ENCODE data around the gene TSC22D1. TPM values are rescaled to one million over a fixed set of nuclear protein-coding genes. Genes with fewer than 3 reads are reported as not detected.
"Not testable (repeated sequence)": the region's sequence is repeated elsewhere in the genome, so short reads cannot be mapped to it uniquely, and the experiment has no call there.

The TSC22D1 gene
- total RNA-seq, 1 donor from 2014 or later, result 6.5 TPM

- no peak overlapping the region for H3K27ac Mint-ChIP-seq
- no peak for DNase-seq
- no peaks in the 10 kb centered on the region for H3K9me3 Mint-ChIP-seq
- peaks cover 33% of the 10 kb centered on the region for H3K27me3 Mint-ChIP-seq
- no peak overlapping the region for H3K4me3 Mint-ChIP-seq
- peaks cover 4% of the 10 kb centered on the region for H3K4me1 Mint-ChIP-seq
- no peaks in the 10 kb centered on the region for H3K36me3 Mint-ChIP-seq (ENCODE audit: low read depth)
- intact Hi-C loops (cut with micrococcal nuclease), result no loop called here
Observed at GRCh38 chr13:44583137-44583536, 7.0 kb upstream of the TSC22D1 start.

GRCh38 chr13:44578067-44578400, 1.9 kb upstream of the TSC22D1 start:
- Mint-ChIP-seq H3K36me3 (ENCODE audit: low read depth) (peaks cover 14% of the 10 kb centered on the region), H3K27me3 (peaks cover 47% of the 10 kb centered on the region), H3K9me3 (no peaks in the 10 kb centered on the region), H3K4me1 (peaks cover 24% of the 10 kb centered on the region), H3K27ac (peak overlapping the region; percentile 25), H3K4me3 (peak overlapping the region; percentile 93)
- intact Hi-C loops (cut with micrococcal nuclease), result loop anchor here (5.0 kb wide), 2 partner anchors 321 to 436 kb away; no protein-coding TSS in a partner anchor
- DNase-seq, result no peak

- Mint-ChIP-seq H3K4me1 (peaks cover 27% of the 10 kb centered on the region), H3K9me3 (no peaks in the 10 kb centered on the region), H3K36me3 (ENCODE audit: low read depth) (peaks cover 14% of the 10 kb centered on the region), H3K27me3 (peaks cover 47% of the 10 kb centered on the region), H3K27ac (peak overlapping the region; percentile 94), H3K4me3 (peak overlapping the region; percentile 93)
- DNase-seq, result peak; percentile 97
- intact Hi-C loops (cut with micrococcal nuclease), result loop anchor here (1.0 to 5.0 kb wide), 10 partner anchors 71 to 764 kb away; partner anchors contain the start of genes CCDC122, GPALPP1, LACC1 and NUFIP1
Observed at GRCh38 chr13:44577236-44578066, 1.3 kb upstream of the TSC22D1 start.

GRCh38 chr13:44576351-44577235, 463 bp upstream of the TSC22D1 start:
- no peak for DNase-seq
- H3K9me3 Mint-ChIP-seq, result no peaks in the 10 kb centered on the region

GRCh38 chr13:44575035-44575434, 1.1 kb downstream of the TSC22D1 start:
- Mint-ChIP-seq H3K36me3 (ENCODE audit: low read depth) (peaks cover 14% of the 10 kb centered on the region), H3K4me1 (peaks cover 30% of the 10 kb centered on the region), H3K9me3 (no peaks in the 10 kb centered on the region), H3K27me3 (peaks cover 46% of the 10 kb centered on the region), H3K4me3 (peak overlapping the region; percentile 90), H3K27ac (peak overlapping the region; percentile 52)
- intact Hi-C loops (cut with micrococcal nuclease), result loop anchor here (2.0 to 5.0 kb wide), 4 partner anchors 90 to 433 kb away; no protein-coding TSS in a partner anchor
- no peak for DNase-seq

More at GRCh38 chr13:44576351-44577235, 463 bp upstream of the TSC22D1 start:
- H3K27me3 Mint-ChIP-seq, result peaks cover 48% of the 10 kb centered on the region
- peak overlapping the region; percentile 93 for H3K4me3 Mint-ChIP-seq
- peaks cover 14% of the 10 kb centered on the region for H3K36me3 Mint-ChIP-seq (ENCODE audit: low read depth)
- intact Hi-C loops (cut with micrococcal nuclease), result loop anchor here (1.0 to 5.0 kb wide), 10 partner anchors 72 to 765 kb away; partner anchors contain the start of genes CCDC122, GPALPP1, LACC1 and NUFIP1
- H3K4me1 Mint-ChIP-seq, result peaks cover 30% of the 10 kb centered on the region
- peak overlapping the region; percentile 94 for H3K27ac Mint-ChIP-seq

- Mint-ChIP-seq H3K9me3 (no peaks in the 10 kb centered on the region), H3K36me3 (ENCODE audit: low read depth) (peaks cover 14% of the 10 kb centered on the region), H3K27me3 (peaks cover 46% of the 10 kb centered on the region), H3K4me1 (peaks cover 30% of the 10 kb centered on the region), H3K27ac (no peak overlapping the region), H3K4me3 (no peak overlapping the region)
- no peak for DNase-seq
- intact Hi-C loops (cut with micrococcal nuclease), result loop anchor here (2.0 kb wide), 2 partner anchors 90 to 136 kb away; no protein-coding TSS in a partner anchor
Observed at GRCh38 chr13:44574466-44574855, 1.7 kb downstream of the TSC22D1 start.

GRCh38 chr13:44573790-44574465, 2.2 kb downstream of the TSC22D1 start:
- DNase-seq, result peak; percentile 63
- no peak overlapping the region for H3K4me3 Mint-ChIP-seq
- H3K27me3 Mint-ChIP-seq, result peaks cover 45% of the 10 kb centered on the region
- H3K27ac Mint-ChIP-seq, result no peak overlapping the region
- H3K36me3 Mint-ChIP-seq (ENCODE audit: low read depth), result peaks cover 14% of the 10 kb centered on the region
- H3K4me1 Mint-ChIP-seq, result peaks cover 30% of the 10 kb centered on the region
- intact Hi-C loops (cut with micrococcal nuclease), result loop anchor here (2.0 kb wide), 2 partner anchors 89 to 137 kb away; no protein-coding TSS in a partner anchor
- no peaks in the 10 kb centered on the region for H3K9me3 Mint-ChIP-seq

GRCh38 chr13:44573071-44573470, 3.1 kb downstream of the TSC22D1 start:
- DNase-seq, result no peak
- peaks cover 25% of the 10 kb centered on the region for H3K4me1 Mint-ChIP-seq
- no peak overlapping the region for H3K27ac Mint-ChIP-seq
- H3K4me3 Mint-ChIP-seq, result no peak overlapping the region
- intact Hi-C loops (cut with micrococcal nuclease), result no loop called here
- H3K27me3 Mint-ChIP-seq, result peaks cover 48% of the 10 kb centered on the region
- peaks cover 14% of the 10 kb centered on the region for H3K36me3 Mint-ChIP-seq (ENCODE audit: low read depth)
- no peaks in the 10 kb centered on the region for H3K9me3 Mint-ChIP-seq

- Mint-ChIP-seq H3K4me3 (no peak overlapping the region), H3K9me3 (no peaks in the 10 kb centered on the region), H3K27me3 (peaks cover 15% of the 10 kb centered on the region), H3K27ac (no peak overlapping the region), H3K4me1 (no peaks in the 10 kb centered on the region), H3K36me3 (ENCODE audit: low read depth) (no peaks in the 10 kb centered on the region)
- no peak for DNase-seq
- intact Hi-C loops (cut with micrococcal nuclease), result no loop called here
Observed at GRCh38 chr13:44566601-44567000, 9.5 kb downstream of the TSC22D1 start.

GRCh38 chr13:44565881-44566280, 10.2 kb downstream of the TSC22D1 start:
- Mint-ChIP-seq H3K4me3 (no peak overlapping the region), H3K27ac (no peak overlapping the region), H3K4me1 (no peaks in the 10 kb centered on the region), H3K36me3 (ENCODE audit: low read depth) (no peaks in the 10 kb centered on the region), H3K9me3 (no peaks in the 10 kb centered on the region), H3K27me3 (peaks cover 15% of the 10 kb centered on the region)
- DNase-seq, result no peak
- intact Hi-C loops (cut with micrococcal nuclease), result no loop called here

- Mint-ChIP-seq H3K9me3 (no peaks in the 10 kb centered on the region), H3K36me3 (ENCODE audit: low read depth) (no peaks in the 10 kb centered on the region), H3K27me3 (peaks cover 15% of the 10 kb centered on the region), H3K4me3 (no peak overlapping the region), H3K4me1 (no peaks in the 10 kb centered on the region), H3K27ac (no peak overlapping the region)
- intact Hi-C loops (cut with micrococcal nuclease), result no loop called here
- DNase-seq, result no peak
Observed at GRCh38 chr13:44564936-44565335, 11.2 kb downstream of the TSC22D1 start.

GRCh38 chr13:44562853-44563252, 13.3 kb downstream of the TSC22D1 start:
- DNase-seq; H3K9me3 Mint-ChIP-seq; H3K36me3 Mint-ChIP-seq (ENCODE audit: low read depth); H3K27me3 Mint-ChIP-seq; H3K27ac Mint-ChIP-seq; H3K4me3 Mint-ChIP-seq; intact Hi-C loops (cut with micrococcal nuclease); H3K4me1 Mint-ChIP-seq: not testable (repeated sequence)

GRCh38 chr13:44561351-44561750, 14.8 kb downstream of the TSC22D1 start:
- Mint-ChIP-seq H3K27ac (no peak overlapping the region), H3K27me3 (no peaks in the 10 kb centered on the region), H3K9me3 (no peaks in the 10 kb centered on the region), H3K4me1 (no peaks in the 10 kb centered on the region), H3K36me3 (ENCODE audit: low read depth) (no peaks in the 10 kb centered on the region), H3K4me3 (no peak overlapping the region)
- DNase-seq, result no peak
- intact Hi-C loops (cut with micrococcal nuclease), result no loop called here

Data from activated CD4-positive, alpha-beta T cell treated with anti-CD3 and anti-CD28 coated beads, Interleukin-2, amount 10 ng/mL, durations not matched to agents 24 days and 14 days (primary cell).